HepG2 (cell line): ENCODE measurements around the gene UQCR11. TPM values are rescaled to one million over a fixed set of nuclear protein-coding genes. Genes with fewer than 3 reads are reported as not detected.

Experiments
- CEBPG ChIP-seq: IDR thresholded peaks from 2 replicates; pipeline ENCODE4 v1.6.1; 2016
- FOXM1 ChIP-seq: sonication (generic); formaldehyde crosslinking; IDR thresholded peaks from 2 replicates; pipeline ENCODE4 v1.5.0; 2020; ENCODE audit warnings: missing genetic modification reagents
- FOXP1 ChIP-seq, 2 experiments: fragments of 450-650 bp in 1 of 2; IDR thresholded peaks; 2 replicates each; pipeline ENCODE4 v1.6.1; 2017 to 2018; ENCODE audit warnings: antibody characterized with exemption in 1 of 2
- GATA4 ChIP-seq: sonication (generic); IDR thresholded peaks from 2 replicates; pipeline ENCODE4 v1.6.1; 2016; ENCODE audit warnings: antibody characterized with exemption, low read depth, borderline replicate concordance
- GFI1 ChIP-seq: sonication (generic); formaldehyde crosslinking; IDR thresholded peaks from 2 replicates; pipeline ENCODE4 v1.5.0; 2020; ENCODE audit warnings: missing genetic modification reagents, mild to moderate bottlenecking, borderline replicate concordance
- GTF3A ChIP-seq: sonication (generic); formaldehyde crosslinking; conservative IDR thresholded peaks from 2 replicates; pipeline ENCODE4 v1.4.0; 2020; ENCODE audit warnings: mild to moderate bottlenecking, missing genetic modification reagents
- KDM4B ChIP-seq: sonication (generic); formaldehyde crosslinking; IDR thresholded peaks from 2 replicates; pipeline ENCODE4 v1.4.0; 2020; ENCODE audit warnings: missing genetic modification reagents
- MATR3 ChIP-seq: sonication (generic); formaldehyde crosslinking; IDR thresholded peaks from 2 replicates; pipeline ENCODE4 v1.4.0; 2020; ENCODE audit warnings: missing genetic modification reagents
- NFATC3 ChIP-seq: sonication (generic); formaldehyde crosslinking; IDR thresholded peaks from 2 replicates; pipeline ENCODE4 v1.5.1; 2020; ENCODE audit warnings: mild to moderate bottlenecking, missing genetic modification reagents
- ZNF329 ChIP-seq: sonication (generic); formaldehyde crosslinking; IDR thresholded peaks from 2 replicates; pipeline ENCODE4 v1.9.0; 2021; ENCODE audit warnings: low read depth, mild to moderate bottlenecking, missing genetic modification reagents
- ZNF569 ChIP-seq: sonication (generic); formaldehyde crosslinking; IDR thresholded peaks from 2 replicates; pipeline ENCODE4 v1.5.0; 2020; ENCODE audit warnings: mild to moderate bottlenecking, missing genetic modification reagents, moderate library complexity, borderline replicate concordance
- ZNF589 ChIP-seq: sonication (generic); formaldehyde crosslinking; conservative IDR thresholded peaks from 2 replicates; pipeline ENCODE4 v1.8.0; 2022; ENCODE audit warnings: mild to moderate bottlenecking, moderate library complexity, missing genetic modification reagents
- ZNF605 ChIP-seq: sonication (generic); formaldehyde crosslinking; IDR thresholded peaks from 2 replicates; pipeline ENCODE4 v1.8.0; 2022; ENCODE audit warnings: mild to moderate bottlenecking, missing genetic modification reagents
- ZNF776 ChIP-seq: sonication (generic); formaldehyde crosslinking; IDR thresholded peaks from 2 replicates; pipeline ENCODE4 v1.4.0; 2020; ENCODE audit warnings: mild to moderate bottlenecking, missing genetic modification reagents
- ZNF781 ChIP-seq: sonication (generic); formaldehyde crosslinking; IDR thresholded peaks from 2 replicates; pipeline ENCODE4 v1.5.1; 2020; ENCODE audit warnings: borderline replicate concordance, mild to moderate bottlenecking, missing genetic modification reagents; ENCODE audit errors: not compliant biosample characterization
- polyA plus RNA-seq, 8 experiments: library from polyadenylated mRNA; depleted of rRNA in 3 of 8; stranded (reverse) in 7 of 8; unstranded in 1 of 8; fragments of >200 nt; fragmentation: Illumina TruSeq in 4 of 8; extraction: Trizol in 4 of 8; gene quantifications; 2 replicates each; pipeline versions ENCODE4 v1.2.1 to v1.2.3, GENCODE V29; 2011 to 2016; ENCODE audit warnings: low read depth in 4 of 8, missing spikeins in 1 of 8, mixed read lengths in 1 of 8; ENCODE audit not compliant: insufficient read depth in 1 of 8
- total RNA-seq, 5 experiments: library from RNA; depleted of rRNA; stranded (reverse); fragments of >200 nt; fragmentation: Illumina TruSeq; extraction: Trizol; gene quantifications; 2 replicates each; pipeline ENCODE4 v1.2.3, GENCODE V29; 2016; ENCODE audit warnings: low read depth in 1 of 5
- TF ChIP-seq, protein P1 (sequence below): sonication (generic); formaldehyde crosslinking; IDR thresholded peaks from 2 replicates; pipeline ENCODE4 v1.4.0; 2020; ENCODE audit warnings: missing genetic modification reagents, borderline replicate concordance
- TF ChIP-seq, protein P2 (sequence below): sonication (generic); formaldehyde crosslinking; IDR thresholded peaks from 2 replicates; pipeline ENCODE4 v1.5.0; 2020; ENCODE audit warnings: missing genetic modification reagents
- TF ChIP-seq, protein P3 (sequence below): fragments of 450-650 bp; IDR thresholded peaks from 2 replicates; pipeline ENCODE4 v1.6.1; 2017; ENCODE audit warnings: mild to moderate bottlenecking
- TF ChIP-seq, protein P4 (sequence below): sonication (generic); formaldehyde crosslinking; IDR thresholded peaks from 2 replicates; pipeline ENCODE4 v1.4.0; 2020; ENCODE audit warnings: mild to moderate bottlenecking, missing genetic modification reagents

UQCR11 gene
- total and polyA plus RNA-seq, 2 of the 13 experiments (the other 11 are each of a cell fraction or from before 2014, with no cell fraction given) = 125 to 214 TPM

DNA sequence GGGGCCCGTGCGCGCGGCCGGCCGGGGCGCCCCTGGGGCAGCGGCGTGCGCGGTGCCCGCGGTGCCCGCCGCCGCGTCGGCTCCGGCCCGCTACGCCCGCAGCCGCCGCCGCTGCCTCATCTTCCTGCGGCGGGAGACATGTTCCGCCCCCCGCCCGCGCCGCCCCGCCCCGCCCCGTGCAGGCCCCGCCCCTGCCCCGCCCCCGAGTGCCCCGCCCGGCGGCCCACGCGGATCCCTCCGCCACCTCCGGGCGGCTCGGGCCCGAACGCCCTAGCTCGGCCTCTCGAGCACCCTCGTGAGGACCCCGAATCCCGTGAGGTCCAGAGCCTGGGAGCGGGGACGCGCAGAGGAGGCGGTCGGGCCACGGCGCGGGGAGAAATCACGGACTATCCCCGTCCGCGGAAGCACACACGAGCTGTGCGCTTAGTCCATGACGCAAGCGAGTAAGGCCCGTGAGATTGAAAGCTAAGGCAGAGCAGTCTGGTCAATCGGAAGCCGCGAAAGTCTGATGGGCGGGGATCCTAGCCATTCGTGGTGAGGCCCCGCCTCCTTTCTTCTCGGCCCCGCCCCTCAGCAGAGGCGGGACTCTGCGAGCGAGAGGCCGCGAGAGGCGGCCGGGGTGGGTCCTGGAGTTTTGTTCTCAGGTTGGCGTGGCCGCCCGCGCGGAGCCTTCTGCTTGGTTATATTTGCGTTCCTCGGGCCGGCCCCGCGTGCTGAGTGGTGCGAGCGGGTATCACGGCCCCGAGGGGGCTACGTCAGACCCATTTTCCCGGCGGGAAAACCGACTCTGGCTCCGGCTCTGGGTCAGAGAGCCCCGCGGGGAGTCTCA is 47.4 kb upstream of the UQCR11 start, which contains the start of gene TCF3 (continued):
- TF ChIP-seq, protein P1, sequence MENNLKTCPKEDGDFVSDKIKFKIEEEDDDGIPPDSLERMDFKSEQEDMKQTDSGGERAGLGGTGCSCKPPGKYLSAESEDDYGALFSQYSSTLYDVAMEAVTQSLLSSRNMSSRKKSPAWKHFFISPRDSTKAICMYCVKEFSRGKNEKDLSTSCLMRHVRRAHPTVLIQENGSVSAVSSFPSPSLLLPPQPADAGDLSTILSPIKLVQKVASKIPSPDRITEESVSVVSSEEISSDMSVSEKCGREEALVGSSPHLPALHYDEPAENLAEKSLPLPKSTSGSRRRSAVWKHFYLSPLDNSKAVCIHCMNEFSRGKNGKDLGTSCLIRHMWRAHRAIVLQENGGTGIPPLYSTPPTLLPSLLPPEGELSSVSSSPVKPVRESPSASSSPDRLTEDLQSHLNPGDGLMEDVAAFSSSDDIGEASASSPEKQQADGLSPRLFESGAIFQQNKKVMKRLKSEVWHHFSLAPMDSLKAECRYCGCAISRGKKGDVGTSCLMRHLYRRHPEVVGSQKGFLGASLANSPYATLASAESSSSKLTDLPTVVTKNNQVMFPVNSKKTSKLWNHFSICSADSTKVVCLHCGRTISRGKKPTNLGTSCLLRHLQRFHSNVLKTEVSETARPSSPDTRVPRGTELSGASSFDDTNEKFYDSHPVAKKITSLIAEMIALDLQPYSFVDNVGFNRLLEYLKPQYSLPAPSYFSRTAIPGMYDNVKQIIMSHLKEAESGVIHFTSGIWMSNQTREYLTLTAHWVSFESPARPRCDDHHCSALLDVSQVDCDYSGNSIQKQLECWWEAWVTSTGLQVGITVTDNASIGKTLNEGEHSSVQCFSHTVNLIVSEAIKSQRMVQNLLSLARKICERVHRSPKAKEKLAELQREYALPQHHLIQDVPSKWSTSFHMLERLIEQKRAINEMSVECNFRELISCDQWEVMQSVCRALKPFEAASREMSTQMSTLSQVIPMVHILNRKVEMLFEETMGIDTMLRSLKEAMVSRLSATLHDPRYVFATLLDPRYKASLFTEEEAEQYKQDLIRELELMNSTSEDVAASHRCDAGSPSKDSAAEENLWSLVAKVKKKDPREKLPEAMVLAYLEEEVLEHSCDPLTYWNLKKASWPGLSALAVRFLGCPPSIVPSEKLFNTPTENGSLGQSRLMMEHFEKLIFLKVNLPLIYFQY = peak; percentile 61; the same call in 1 of the 2 replicates
- TF ChIP-seq, protein P2, sequence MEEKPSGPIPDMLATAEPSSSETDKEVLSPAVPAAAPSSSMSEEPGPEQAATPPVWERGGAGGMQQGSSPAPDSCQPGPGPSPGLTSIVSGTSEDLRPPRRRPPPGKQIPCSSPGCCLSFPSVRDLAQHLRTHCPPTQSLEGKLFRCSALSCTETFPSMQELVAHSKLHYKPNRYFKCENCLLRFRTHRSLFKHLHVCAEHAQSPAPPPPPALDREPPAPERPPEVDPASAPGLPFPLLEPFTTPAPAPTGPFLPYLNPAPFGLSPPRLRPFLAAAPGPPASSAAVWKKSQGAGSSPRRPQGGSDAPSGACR (CRISPR knock-in tag) = no peak; the same call in 1 of the 2 replicates
- TF ChIP-seq FOXP1 (IDR thresholded peaks at IDR 0.05) (no peak), FOXP1 (CRISPR knock-in tag; IDR thresholded peaks at IDR 0.05) (no peak; the same call in 1 of the 2 replicates), ZNF605 (CRISPR knock-in tag) (no peak), ZNF589 (CRISPR knock-in tag) (0 out of 2 replicates have a peak, but pooled peaks have one; percentile 69), ZNF569 (CRISPR knock-in tag) (no peak), CEBPG (CRISPR knock-in tag) (peak; percentile 90), NFATC3 (CRISPR knock-in tag) (no peak), FOXM1 (no peak), MATR3 (CRISPR knock-in tag) (no peak), GTF3A (CRISPR knock-in tag) (no peak), GFI1 (peak; percentile 26; the same call in 1 of the 2 replicates), ZNF781 (CRISPR knock-in tag) (no peak), ZNF329 (CRISPR knock-in tag) (0 out of 2 replicates have a peak, but pooled peaks have one; percentile 23), ZNF776 (CRISPR knock-in tag) (no peak), GATA4 (no peak), KDM4B (no peak)
- TF ChIP-seq, protein P3, sequence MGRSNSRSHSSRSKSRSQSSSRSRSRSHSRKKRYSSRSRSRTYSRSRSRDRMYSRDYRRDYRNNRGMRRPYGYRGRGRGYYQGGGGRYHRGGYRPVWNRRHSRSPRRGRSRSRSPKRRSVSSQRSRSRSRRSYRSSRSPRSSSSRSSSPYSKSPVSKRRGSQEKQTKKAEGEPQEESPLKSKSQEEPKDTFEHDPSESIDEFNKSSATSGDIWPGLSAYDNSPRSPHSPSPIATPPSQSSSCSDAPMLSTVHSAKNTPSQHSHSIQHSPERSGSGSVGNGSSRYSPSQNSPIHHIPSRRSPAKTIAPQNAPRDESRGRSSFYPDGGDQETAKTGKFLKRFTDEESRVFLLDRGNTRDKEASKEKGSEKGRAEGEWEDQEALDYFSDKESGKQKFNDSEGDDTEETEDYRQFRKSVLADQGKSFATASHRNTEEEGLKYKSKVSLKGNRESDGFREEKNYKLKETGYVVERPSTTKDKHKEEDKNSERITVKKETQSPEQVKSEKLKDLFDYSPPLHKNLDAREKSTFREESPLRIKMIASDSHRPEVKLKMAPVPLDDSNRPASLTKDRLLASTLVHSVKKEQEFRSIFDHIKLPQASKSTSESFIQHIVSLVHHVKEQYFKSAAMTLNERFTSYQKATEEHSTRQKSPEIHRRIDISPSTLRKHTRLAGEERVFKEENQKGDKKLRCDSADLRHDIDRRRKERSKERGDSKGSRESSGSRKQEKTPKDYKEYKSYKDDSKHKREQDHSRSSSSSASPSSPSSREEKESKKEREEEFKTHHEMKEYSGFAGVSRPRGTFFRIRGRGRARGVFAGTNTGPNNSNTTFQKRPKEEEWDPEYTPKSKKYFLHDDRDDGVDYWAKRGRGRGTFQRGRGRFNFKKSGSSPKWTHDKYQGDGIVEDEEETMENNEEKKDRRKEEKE = no peak
- TF ChIP-seq, protein P4, sequence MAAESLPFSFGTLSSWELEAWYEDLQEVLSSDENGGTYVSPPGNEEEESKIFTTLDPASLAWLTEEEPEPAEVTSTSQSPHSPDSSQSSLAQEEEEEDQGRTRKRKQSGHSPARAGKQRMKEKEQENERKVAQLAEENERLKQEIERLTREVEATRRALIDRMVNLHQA (CRISPR knock-in tag) = no peak
